ENCODE data around the gene CLTCL1. TPM values are rescaled to one million over a fixed set of nuclear protein-coding genes. Genes with fewer than 3 reads are reported as not detected.
"Not testable (repeated sequence)": the region's sequence is repeated elsewhere in the genome, so short reads cannot be mapped to it uniquely, and the experiment has no call there.

Gene CLTCL1
- total RNA-seq: under 1 TPM; 0.29 to 0.52 TPM

DNA sequence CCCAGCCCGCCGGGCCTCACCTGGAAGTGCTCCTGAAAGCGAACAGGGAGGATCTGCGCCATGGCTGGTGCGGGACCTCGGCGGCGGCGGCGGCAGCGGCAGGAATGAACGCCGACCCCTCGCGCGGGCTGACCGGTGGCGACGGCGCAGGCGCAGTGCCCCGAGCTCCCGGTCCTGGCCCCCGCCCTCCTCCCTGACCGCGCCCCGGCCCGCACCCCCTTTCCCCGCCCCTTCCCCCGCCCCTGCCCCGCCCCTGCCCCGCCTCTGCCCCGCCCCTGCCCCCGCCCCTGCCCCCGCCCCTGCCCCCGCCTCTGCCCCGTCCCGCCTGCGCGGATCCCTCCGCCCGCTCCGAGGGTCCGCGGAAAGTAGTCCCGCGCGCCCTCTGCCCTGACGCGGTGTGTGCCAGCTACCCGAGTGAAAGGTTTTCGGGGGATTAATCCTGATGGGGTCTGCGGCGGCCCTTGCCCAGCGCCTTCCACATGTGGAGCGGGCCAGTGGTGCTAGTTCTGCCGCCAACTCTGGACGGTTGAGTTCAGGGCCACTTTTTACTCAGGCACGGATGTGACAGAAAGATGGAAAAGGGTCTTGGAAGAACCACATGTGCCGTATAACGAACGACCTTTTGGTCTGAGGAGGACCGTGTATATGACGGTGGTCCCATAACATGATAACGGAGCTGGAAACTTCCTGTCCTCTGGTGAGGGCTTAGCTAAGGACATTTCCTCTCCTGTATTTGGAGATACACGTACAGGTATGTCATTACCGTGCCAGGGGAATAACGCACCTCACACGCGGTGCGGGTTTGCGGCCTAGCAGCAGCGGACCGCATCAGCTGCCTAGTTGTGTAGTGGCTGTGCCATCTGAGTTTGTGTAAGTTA, at the start of gene CLTCL1:
TSS of gene CLTCL1 (minus strand) at position 140 of the 878 bp plus-strand sequence. CDS start at position 62, 78 bp downstream.
- DNase-seq: peak; percentile 67
- Mint-ChIP-seq H3K27me3 (peaks cover 28% of the 10 kb centered on the region), H3K4me1 (peaks cover 21% of the 10 kb centered on the region), H3K4me3 (peak within 1 kb of the TSS; percentile 85), H3K36me3 (no peaks in the 10 kb centered on the region), H3K9me3 (no peaks in the 10 kb centered on the region), H3K27ac (peak within 1 kb of the TSS; percentile 61)

DNA sequence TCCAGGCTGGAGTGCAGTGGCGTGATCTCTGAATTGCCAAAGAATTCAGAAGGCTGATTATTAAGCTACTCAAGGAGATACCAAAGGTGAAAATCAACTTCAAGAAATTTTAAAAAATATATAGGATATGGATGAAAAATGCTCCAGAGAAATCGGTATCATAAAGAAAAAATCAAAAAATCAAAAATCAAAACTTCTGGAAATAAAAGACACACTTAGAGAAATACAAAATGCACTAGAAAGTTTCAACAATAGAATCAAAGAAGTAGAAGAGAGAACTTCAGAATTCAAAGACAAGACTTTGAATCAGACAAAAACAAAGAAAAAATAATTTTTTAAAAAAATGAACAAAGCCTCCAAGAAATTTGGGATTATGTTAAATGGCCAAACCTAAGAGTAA, 45.6 kb upstream of the CLTCL1 start:
- Mint-ChIP-seq H3K4me1 (no peaks in the 10 kb centered on the region), H3K27ac (no peak overlapping the region), H3K4me3 (no peak overlapping the region), H3K27me3 (no peaks in the 10 kb centered on the region), H3K36me3 (peaks cover 94% of the 10 kb centered on the region), H3K9me3 (peaks cover 49% of the 10 kb centered on the region)
- no peak for DNase-seq

- H3K27ac Mint-ChIP-seq: no peak overlapping the region
Measured at GRCh38 chr22:19336133-19337075, 44.9 kb upstream of the CLTCL1 start.

GRCh38 chr22:19331975-19332374, 40.5 kb upstream of the CLTCL1 start:
- Mint-ChIP-seq H3K4me3 (no peak overlapping the region), H3K27ac (no peak overlapping the region), H3K36me3 (peaks cover 86% of the 10 kb centered on the region), H3K9me3 (peaks cover 24% of the 10 kb centered on the region), H3K27me3 (no peaks in the 10 kb centered on the region), H3K4me1 (no peaks in the 10 kb centered on the region)
- no peak for DNase-seq

More at GRCh38 chr22:19336133-19337075, 44.9 kb upstream of the CLTCL1 start:
- no peaks in the 10 kb centered on the region for H3K4me1 Mint-ChIP-seq
- peaks cover 44% of the 10 kb centered on the region for H3K9me3 Mint-ChIP-seq
- H3K36me3 Mint-ChIP-seq: peaks cover 94% of the 10 kb centered on the region
- H3K4me3 Mint-ChIP-seq: no peak overlapping the region
- no peaks in the 10 kb centered on the region for H3K27me3 Mint-ChIP-seq
- DNase-seq: no peak

DNA sequence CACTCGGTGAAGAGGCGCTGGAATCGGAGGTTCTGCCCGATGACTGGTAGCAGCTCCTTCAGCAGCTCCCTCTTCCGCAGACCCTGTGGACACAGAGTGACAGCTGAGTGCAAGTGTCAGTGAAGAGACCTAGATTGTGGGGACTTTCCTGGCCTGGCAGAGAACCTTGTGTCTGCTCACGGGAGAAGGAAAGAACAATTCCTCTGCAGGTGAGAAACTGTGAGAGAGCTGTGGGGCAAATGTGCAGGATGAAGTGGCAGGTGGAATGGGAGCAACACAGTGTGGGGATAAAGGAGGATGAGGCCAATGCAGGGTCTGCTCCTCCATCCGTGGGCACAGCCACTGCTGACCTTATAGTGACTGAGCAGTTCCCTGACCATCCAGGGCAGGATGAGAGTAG, 40.0 kb upstream of the CLTCL1 start:
- Mint-ChIP-seq H3K4me3 (no peak overlapping the region), H3K4me1 (no peaks in the 10 kb centered on the region), H3K9me3 (peaks cover 24% of the 10 kb centered on the region), H3K36me3 (peaks cover 81% of the 10 kb centered on the region), H3K27ac (no peak overlapping the region), H3K27me3 (no peaks in the 10 kb centered on the region)
- no peak for DNase-seq

GRCh38 chr22:19330865-19331418, 39.4 kb upstream of the CLTCL1 start:
- DNase-seq: no peak
- Mint-ChIP-seq H3K27ac (no peak overlapping the region), H3K36me3 (peaks cover 76% of the 10 kb centered on the region), H3K4me3 (no peak overlapping the region), H3K27me3 (no peaks in the 10 kb centered on the region), H3K4me1 (no peaks in the 10 kb centered on the region), H3K9me3 (peaks cover 27% of the 10 kb centered on the region)

DNA sequence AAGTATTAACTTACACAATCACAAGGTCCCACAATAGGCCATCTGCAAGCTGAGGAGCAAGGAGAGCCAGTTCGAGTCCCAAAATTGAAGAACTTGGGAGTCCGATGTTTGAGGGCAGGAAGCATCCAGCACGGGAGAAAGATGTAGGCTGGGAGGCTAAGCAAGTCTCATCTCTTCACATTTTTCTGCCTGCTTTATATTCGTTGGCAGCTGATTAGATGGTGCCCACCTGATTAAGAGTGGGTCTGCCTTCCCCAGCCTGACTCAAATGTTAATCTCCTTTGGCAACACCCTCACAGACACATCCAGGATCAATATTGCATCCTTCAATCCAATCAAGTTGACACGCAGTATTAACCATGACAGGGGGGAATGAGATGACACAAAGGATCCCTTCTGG, 38.7 kb upstream of the CLTCL1 start:
- Mint-ChIP-seq H3K36me3 (peaks cover 68% of the 10 kb centered on the region), H3K9me3 (peaks cover 26% of the 10 kb centered on the region)
- not testable (repeated sequence) for H3K27me3 Mint-ChIP-seq, H3K27ac Mint-ChIP-seq, DNase-seq, H3K4me3 Mint-ChIP-seq, H3K4me1 Mint-ChIP-seq

GRCh38 chr22:19329454-19329853, 37.9 kb upstream of the CLTCL1 start:
- H3K27ac Mint-ChIP-seq: no peak overlapping the region
- no peaks in the 10 kb centered on the region for H3K27me3 Mint-ChIP-seq
- H3K4me3 Mint-ChIP-seq: no peak overlapping the region
- H3K4me1 Mint-ChIP-seq: no peaks in the 10 kb centered on the region
- peaks cover 22% of the 10 kb centered on the region for H3K9me3 Mint-ChIP-seq
- H3K36me3 Mint-ChIP-seq: peaks cover 63% of the 10 kb centered on the region
- DNase-seq: no peak

DNA sequence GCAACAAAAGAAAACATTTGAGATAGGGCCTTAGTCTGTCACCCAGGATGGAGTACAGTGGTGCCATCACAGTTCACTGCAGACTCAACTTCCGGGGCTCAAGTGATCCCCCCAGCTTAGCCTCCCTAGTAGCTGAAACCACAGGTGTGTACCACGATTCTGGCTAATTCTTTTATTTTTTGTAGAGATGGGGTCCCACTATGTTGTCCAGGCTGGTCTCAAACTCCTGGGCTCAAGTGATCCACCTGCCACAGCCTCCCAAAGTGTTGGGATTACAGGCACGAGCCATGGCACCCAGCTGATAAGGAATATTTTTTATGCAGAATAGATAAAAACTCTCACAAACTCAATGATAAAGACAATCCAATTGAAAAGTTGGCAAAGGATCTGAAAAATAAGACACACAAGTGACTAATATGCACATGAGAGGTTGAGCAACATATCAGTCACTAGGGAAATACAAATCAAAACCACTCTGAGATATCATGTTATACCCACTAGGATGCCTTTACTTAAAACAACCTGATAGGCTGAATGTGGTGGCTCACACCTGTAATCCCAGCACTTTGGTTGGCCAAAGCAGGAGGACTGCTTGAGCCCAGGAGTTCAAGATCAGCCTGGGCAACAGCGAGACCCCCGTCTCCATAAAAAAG, 33.9 kb upstream of the CLTCL1 start:
- H3K27ac Mint-ChIP-seq: no peak overlapping the region
- peaks cover 12% of the 10 kb centered on the region for H3K9me3 Mint-ChIP-seq
- peaks cover 28% of the 10 kb centered on the region for H3K36me3 Mint-ChIP-seq
- no peak overlapping the region for H3K4me3 Mint-ChIP-seq
- no peaks in the 10 kb centered on the region for H3K4me1 Mint-ChIP-seq
- no peak for DNase-seq
- no peaks in the 10 kb centered on the region for H3K27me3 Mint-ChIP-seq

DNA sequence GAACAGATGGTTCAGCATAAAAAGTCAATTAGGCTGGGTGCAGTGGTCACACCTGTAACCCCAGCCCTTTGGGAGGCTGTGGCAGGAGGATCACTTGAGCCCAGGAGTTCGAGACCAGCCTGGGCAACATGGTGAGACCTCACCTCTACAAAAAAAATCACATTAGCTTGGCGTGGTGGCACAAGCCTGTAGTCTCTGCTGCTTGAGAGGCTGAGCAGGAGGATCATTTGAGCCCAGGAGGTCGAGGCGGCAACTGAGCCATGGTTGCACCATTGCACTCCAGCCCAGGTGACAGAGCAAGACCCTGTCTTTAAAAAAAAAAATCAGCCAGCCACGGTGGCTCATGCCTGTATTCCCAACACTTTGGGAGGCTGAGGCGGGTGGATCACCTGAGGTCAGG, 31.9 kb upstream of the CLTCL1 start:
- Mint-ChIP-seq H3K9me3 (peaks cover 14% of the 10 kb centered on the region), H3K36me3 (peaks cover 10% of the 10 kb centered on the region)
- not testable (repeated sequence) for H3K4me1 Mint-ChIP-seq, DNase-seq, H3K27me3 Mint-ChIP-seq, H3K4me3 Mint-ChIP-seq, H3K27ac Mint-ChIP-seq

GRCh38 chr22:19321757-19322156, 30.2 kb upstream of the CLTCL1 start:
- Mint-ChIP-seq H3K36me3 (peaks cover 5% of the 10 kb centered on the region), H3K9me3 (peaks cover 13% of the 10 kb centered on the region), H3K27me3 (no peaks in the 10 kb centered on the region), H3K27ac (no peak overlapping the region), H3K4me3 (no peak overlapping the region), H3K4me1 (no peaks in the 10 kb centered on the region)
- DNase-seq: no peak

DNA sequence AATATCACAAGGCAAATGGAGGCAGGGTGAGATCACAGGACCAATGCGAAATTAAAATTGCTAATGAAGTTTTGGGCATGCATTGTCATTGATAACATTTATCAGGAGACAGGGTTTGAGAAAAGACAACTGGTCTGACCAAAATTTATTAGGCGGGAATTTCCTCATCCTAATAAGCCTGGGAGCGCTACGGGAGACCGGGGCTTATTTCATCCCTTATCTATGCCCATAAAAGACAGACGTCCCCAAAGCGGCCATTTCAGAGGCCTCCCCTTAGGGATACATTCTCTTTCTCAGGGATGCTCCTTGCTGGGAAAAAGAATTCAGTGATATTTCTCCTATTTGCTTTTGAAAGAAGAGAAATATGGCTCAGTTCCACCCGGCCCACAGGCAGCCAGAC, 28.6 kb upstream of the CLTCL1 start:
- peaks cover 12% of the 10 kb centered on the region for H3K9me3 Mint-ChIP-seq
- not testable (repeated sequence) for H3K27ac Mint-ChIP-seq, H3K36me3 Mint-ChIP-seq, DNase-seq, H3K27me3 Mint-ChIP-seq, H3K4me3 Mint-ChIP-seq, H3K4me1 Mint-ChIP-seq

DNA sequence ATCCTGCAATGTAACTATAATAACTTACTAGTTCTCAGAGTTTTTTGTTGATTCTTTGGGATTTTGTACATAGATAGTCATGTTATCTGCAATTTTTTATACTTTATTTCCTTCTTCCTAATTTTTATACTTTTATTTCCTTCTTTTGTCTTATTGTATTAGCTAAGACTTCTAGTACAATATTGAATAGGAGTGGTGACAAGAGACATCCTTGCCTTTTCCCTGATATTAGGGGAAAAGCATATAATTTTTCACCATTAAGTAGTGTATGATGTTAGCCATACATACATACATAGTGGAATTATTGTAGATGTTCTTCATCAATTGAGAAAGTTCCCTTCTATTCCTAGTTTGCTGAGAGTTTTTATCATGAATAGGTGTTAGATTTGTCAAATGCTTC, 27.8 kb upstream of the CLTCL1 start:
- peaks cover 13% of the 10 kb centered on the region for H3K9me3 Mint-ChIP-seq
- no peaks in the 10 kb centered on the region for H3K4me1 Mint-ChIP-seq

DNA sequence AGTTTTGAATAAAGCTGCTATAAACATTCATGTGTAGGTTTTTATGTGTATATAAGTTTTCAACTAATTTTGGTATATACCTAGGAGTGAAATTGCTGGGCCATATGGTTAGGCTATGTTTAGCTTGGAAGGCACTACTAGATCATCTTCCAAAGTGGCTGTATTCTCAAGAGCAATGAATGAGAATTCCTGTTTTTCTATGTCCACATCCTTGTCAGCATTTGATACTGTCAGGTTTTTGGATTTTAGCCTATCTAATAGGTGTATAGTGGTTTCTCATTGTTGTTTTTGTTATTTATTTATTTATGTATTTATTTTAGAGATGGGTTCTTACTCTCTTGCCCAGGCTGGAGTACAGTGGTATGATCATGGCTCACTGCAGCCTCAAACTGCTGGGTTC, 26.3 kb upstream of the CLTCL1 start:
- peaks cover 15% of the 10 kb centered on the region for H3K9me3 Mint-ChIP-seq
- H3K4me1 Mint-ChIP-seq: no peaks in the 10 kb centered on the region
- no peak overlapping the region for H3K27ac Mint-ChIP-seq
- no peak for DNase-seq
- no peak overlapping the region for H3K4me3 Mint-ChIP-seq
- H3K27me3 Mint-ChIP-seq: no peaks in the 10 kb centered on the region
- H3K36me3 Mint-ChIP-seq: peaks cover 9% of the 10 kb centered on the region

More for the DNA sequence above, 27.8 kb upstream of the CLTCL1 start:
- Mint-ChIP-seq H3K27me3 (no peaks in the 10 kb centered on the region), H3K4me3 (no peak overlapping the region), H3K36me3 (peaks cover 7% of the 10 kb centered on the region), H3K27ac (no peak overlapping the region)
- DNase-seq: no peak
